GM18507 (cell line): ENCODE measurements around the gene MAL.
A peak's percentile ranks its signal among the peaks of the same experiment; 100 is the strongest.

ENCODE experiments used
- DNase-seq: peaks from one replicate; pipeline ENCODE4 v3.0.0; 2011; ENCODE audit warnings: low read depth; ENCODE audit not compliant: insufficient read length; ENCODE audit errors: extremely low spot score
- FAIRE-seq: peaks from 2 replicates; lab custom pipeline; 2011; peaks lifted over from hg19 to GRCh38; lab: Jason Lieb, UNC

The MAL gene

GRCh38 chr2:95013726-95014125 is 11.8 kb upstream of the MAL start:
- no peak for FAIRE-seq
- no peak for DNase-seq

GRCh38 chr2:95014126-95014708 is 11.3 kb upstream of the MAL start:
- no peak for DNase-seq
- no peak for FAIRE-seq

- FAIRE-seq (no peak), DNase-seq (no peak)
Measured at GRCh38 chr2:95015261-95015912, 10.1 kb upstream of the MAL start.

GRCh38 chr2:95016616-95017015 is 8.9 kb upstream of the MAL start:
- DNase-seq, result no peak
- no peak for FAIRE-seq

- no peak for DNase-seq
- no peak for FAIRE-seq
Measured at GRCh38 chr2:95017071-95017501, 8.4 kb upstream of the MAL start.

- DNase-seq (no peak), FAIRE-seq (no peak)
Measured at GRCh38 chr2:95017836-95018235, 7.7 kb upstream of the MAL start.

GRCh38 chr2:95018301-95018700 is 7.2 kb upstream of the MAL start:
- FAIRE-seq (no peak), DNase-seq (no peak)

- no peak for FAIRE-seq
- DNase-seq, result no peak
Measured at GRCh38 chr2:95018861-95019550, 6.5 kb upstream of the MAL start.

- no peak for FAIRE-seq
- DNase-seq, result no peak
Measured at GRCh38 chr2:95019572-95019971, 5.9 kb upstream of the MAL start.

GRCh38 chr2:95020275-95021022 is 5.1 kb upstream of the MAL start:
- no peak for DNase-seq
- FAIRE-seq, result no peak

GRCh38 chr2:95021023-95021416 is 4.5 kb upstream of the MAL start:
- DNase-seq (no peak), FAIRE-seq (no peak)

- DNase-seq, result no peak
- no peak for FAIRE-seq
Measured at GRCh38 chr2:95021847-95022246, 3.7 kb upstream of the MAL start.

- DNase-seq, result peak; percentile 72
- FAIRE-seq, result peak; percentile 90
Measured at GRCh38 chr2:95022309-95023221, 2.9 kb upstream of the MAL start.

- FAIRE-seq, result peak; percentile 81
- DNase-seq, result peak; percentile 33
Measured at GRCh38 chr2:95023222-95023597, 2.3 kb upstream of the MAL start.

- FAIRE-seq, result no peak
Measured at GRCh38 chr2:95024371-95024770, 1.1 kb upstream of the MAL start.

GRCh38 chr2:95024960-95025405 is 525 bp upstream of the MAL start:
- DNase-seq (no peak), FAIRE-seq (no peak)

More at GRCh38 chr2:95024371-95024770, 1.1 kb upstream of the MAL start:
- no peak for DNase-seq

- FAIRE-seq, result no peak
Measured at GRCh38 chr2:95026471-95027368, 1.2 kb downstream of the MAL start.

GRCh38 chr2:95027369-95027720 is 1.8 kb downstream of the MAL start:
- no peak for DNase-seq
- FAIRE-seq, result no peak

More at GRCh38 chr2:95026471-95027368, 1.2 kb downstream of the MAL start:
- DNase-seq, result no peak
